H1 (cell line): ENCODE results near the gene KBTBD13. TPM values are rescaled to one million over a fixed set of nuclear protein-coding genes. Genes with fewer than 3 reads are reported as not detected.

Experiments used
- CTCF ChIA-PET: fragments of 300-600 bp; sonication (Branson Sonifier 250); formaldehyde crosslinking; loops from one replicate; lab custom pipeline; 2021; ENCODE audit not compliant: partially characterized antibody; lab: Charles Lee
- POLR2A ChIA-PET: fragments of 300-600 bp; sonication (Branson Sonifier 250); formaldehyde crosslinking; loops from one replicate; lab custom pipeline; 2021; ENCODE audit warnings: inconsistent platforms; ENCODE audit not compliant: partially characterized antibody; lab: Charles Lee
- DNase-seq, 2 experiments: peaks; one replicate each; pipeline versions ENCODE4 v3.0.0 to v3.0.0-alpha.2; 2010 to 2022; ENCODE audit warnings: low spot score in 2 of 2, low read depth in 1 of 2, mixed read lengths in 1 of 2
- FAIRE-seq: peaks from 2 replicates; lab custom pipeline; 2011; peaks lifted over from hg19 to GRCh38; lab: Jason Lieb, UNC
- H2AFZ ChIP-seq: 2 replicates; pipeline ENCODE4 v1.8.1; 2012; ENCODE audit warnings: low read length, inconsistent platforms
- H2AK5ac ChIP-seq: 2 replicates; pipeline ENCODE4 v1.6.1; 2013; ENCODE audit warnings: low read depth, low read length
- H2BK120ac ChIP-seq: replicated peaks from 2 replicates; pipeline ENCODE3; 2013; ENCODE audit warnings: low read depth, low read length, inconsistent platforms
- H2BK12ac ChIP-seq: 2 replicates; pipeline ENCODE4 v1.6.1; 2013; ENCODE audit warnings: low read depth, low read length
- H2BK15ac ChIP-seq: 2 replicates; pipeline ENCODE4 v1.6.1; 2013; ENCODE audit warnings: low read length
- H2BK20ac ChIP-seq: 2 replicates; pipeline ENCODE4 v1.6.1; 2013; ENCODE audit warnings: low read length
- H2BK5ac ChIP-seq: 2 replicates; pipeline ENCODE4 v1.6.1; 2013; ENCODE audit warnings: low read depth, low read length
- H3K14ac ChIP-seq: 2 replicates; pipeline ENCODE4 v1.6.1; 2013; ENCODE audit warnings: inconsistent platforms; ENCODE audit not compliant: insufficient read length
- H3K18ac ChIP-seq: 2 replicates; pipeline ENCODE4 v1.6.1; 2013; ENCODE audit warnings: low read length; ENCODE audit errors: extremely low read depth
- H3K23ac ChIP-seq: 2 replicates; pipeline ENCODE4 v1.6.1; 2013; ENCODE audit warnings: inconsistent platforms; ENCODE audit not compliant: insufficient read length
- H3K23me2 ChIP-seq: 2 replicates; pipeline ENCODE4 v1.6.1; 2013; ENCODE audit warnings: low read depth, low read length
- H3K27ac ChIP-seq: 2 replicates; pipeline ENCODE4 v1.6.1; 2011; ENCODE audit warnings: low read depth, low read length, inconsistent platforms
- H3K27me3 ChIP-seq, 4 experiments: replicated peaks in 1 of 4; 1 replicate in 1 of 4; 2 replicates in 3 of 4; pipeline versions ENCODE4 v1.6.1 to v1.8.1; 2011 to 2013; ENCODE audit warnings: low read length in 3 of 4, mild to moderate bottlenecking in 3 of 4, inconsistent platforms in 2 of 4, mixed read lengths in 2 of 4, moderate library complexity in 1 of 4; ENCODE audit not compliant: control insufficient read depth in 3 of 4, insufficient read depth in 3 of 4; ENCODE audit errors: extremely low read depth in 1 of 4
- H3K36me3 ChIP-seq, 4 experiments: 2 replicates each; pipeline versions ENCODE4 v1.6.1 to v1.8.1; 2011 to 2013; ENCODE audit warnings: mild to moderate bottlenecking in 4 of 4, low read length in 3 of 4, moderate library complexity in 2 of 4, control low read depth in 1 of 4, inconsistent platforms in 1 of 4; ENCODE audit not compliant: insufficient read depth in 4 of 4, control insufficient read depth in 2 of 4
- H3K4ac ChIP-seq: replicated peaks from 2 replicates; pipeline ENCODE3; 2013; ENCODE audit warnings: low read length, low read depth, mixed read lengths, inconsistent platforms; ENCODE audit not compliant: insufficient read length
- H3K4me1 ChIP-seq, 4 experiments: replicated peaks in 1 of 4; 1 replicate in 1 of 4; 2 replicates in 3 of 4; pipeline versions ENCODE4 v1.6.1 to v1.8.1; 2011 to 2013; ENCODE audit warnings: low read length in 3 of 4, inconsistent platforms in 2 of 4, mixed read lengths in 1 of 4; ENCODE audit not compliant: insufficient read depth in 4 of 4, control insufficient read depth in 3 of 4
- H3K4me2 ChIP-seq, 2 experiments: 2 replicates each; pipeline versions ENCODE4 v1.6.1 to v1.8.1; 2011 to 2013; ENCODE audit warnings: low read depth in 2 of 2, low read length in 2 of 2, control low read depth in 1 of 2, inconsistent platforms in 1 of 2, mild to moderate bottlenecking in 1 of 2; ENCODE audit not compliant: insufficient read depth in 1 of 2
- H3K4me3 ChIP-seq, 4 experiments: fragments of 200-600, 300-600 bp in 1 of 4; sonication (generic), shearing (Covaris generic), sonication (Bioruptor Twin) in 1 of 4; 2 replicates each; pipeline versions ENCODE4 v1.5.1 to v1.8.1; 2011 to 2016; ENCODE audit warnings: low read length in 4 of 4, low read depth in 3 of 4, control low read depth in 2 of 4, inconsistent platforms in 2 of 4, mild to moderate bottlenecking in 2 of 4, mixed read lengths in 1 of 4, moderate library complexity in 1 of 4; ENCODE audit not compliant: insufficient read depth in 2 of 4; ENCODE audit errors: extremely low read depth in 1 of 4
- H3K56ac ChIP-seq: replicated peaks from 2 replicates; pipeline ENCODE3; 2013; ENCODE audit warnings: low read depth, mild to moderate bottlenecking, mixed read lengths, low read length, inconsistent platforms; ENCODE audit not compliant: insufficient read length
- H3K79me1 ChIP-seq: 2 replicates; pipeline ENCODE4 v1.6.1; 2013; ENCODE audit warnings: low read depth, low read length, control low read depth
- H3K79me2 ChIP-seq, 2 experiments: 2 replicates each; pipeline versions ENCODE4 v1.6.1 to v1.8.1; 2012 to 2013; ENCODE audit warnings: low read length in 2 of 2, mild to moderate bottlenecking in 2 of 2, inconsistent platforms in 1 of 2; ENCODE audit not compliant: insufficient read depth in 2 of 2, control insufficient read depth in 1 of 2
- H3K9ac ChIP-seq, 4 experiments: replicated peaks in 1 of 4; 1 replicate in 1 of 4; 2 replicates in 3 of 4; pipeline versions ENCODE4 v1.6.1 to v1.8.1; 2011 to 2013; ENCODE audit warnings: low read depth in 3 of 4, low read length in 3 of 4, control low read depth in 2 of 4, mild to moderate bottlenecking in 2 of 4, moderate library complexity in 2 of 4, inconsistent platforms in 1 of 4; ENCODE audit errors: extremely low read depth in 1 of 4
- H3K9me3 ChIP-seq, 2 experiments: 2 replicates each; pipeline versions ENCODE4 v1.6.1 to v1.8.1; 2012 to 2013; ENCODE audit warnings: mild to moderate bottlenecking in 2 of 2, moderate library complexity in 2 of 2, control low read depth in 1 of 2, inconsistent platforms in 1 of 2, low read depth in 1 of 2, low read length in 1 of 2, mixed read lengths in 1 of 2; ENCODE audit not compliant: insufficient read depth in 2 of 2
- H4K20me1 ChIP-seq, 2 experiments: replicated peaks in 1 of 2; 2 replicates each; pipeline versions ENCODE3 to v1.8.1; 2011 to 2013; ENCODE audit warnings: inconsistent platforms in 2 of 2, low read length in 2 of 2, mild to moderate bottlenecking in 1 of 2; ENCODE audit not compliant: insufficient read depth in 2 of 2, control insufficient read depth in 1 of 2
- H4K5ac ChIP-seq: 2 replicates; pipeline ENCODE4 v1.6.1; 2013; ENCODE audit warnings: low read length, low read depth, mixed read lengths, inconsistent platforms; ENCODE audit not compliant: insufficient read length
- H4K8ac ChIP-seq: 2 replicates; pipeline ENCODE4 v1.8.0; 2013; ENCODE audit warnings: mild to moderate bottlenecking, moderate library complexity, low read length, inconsistent platforms; ENCODE audit not compliant: insufficient read depth; ENCODE audit errors: extremely low read depth
- H4K91ac ChIP-seq: replicated peaks from 2 replicates; pipeline ENCODE3; 2013; ENCODE audit warnings: low read length, mixed read lengths, inconsistent platforms; ENCODE audit not compliant: insufficient read length
- BACH1 ChIP-seq: IDR thresholded peaks from 2 replicates; pipeline ENCODE4 v1.6.1; 2012; ENCODE audit warnings: low read length, improper control_type of control experiment
- KDM5A ChIP-seq: fragments of 200-600 bp; IDR thresholded peaks from 2 replicates; pipeline ENCODE4 v1.7.1; 2012; ENCODE audit warnings: mild to moderate bottlenecking, low read length, inconsistent platforms, mixed read lengths
- ZNF274 ChIP-seq: IDR thresholded peaks from 2 replicates; pipeline ENCODE4 v1.7.0; 2012; ENCODE audit warnings: low read length, borderline replicate concordance; ENCODE audit errors: extremely low read depth
- WGBS, 2 experiments: shearing (Covaris generic) in 1 of 2; methylation state at CpG; one replicate each; pipeline versions ENCODE4 v1.1.6 to v1.1.7; 2013 to 2015; ENCODE audit warnings: low lambda C conversion rate in 2 of 2, mixed read lengths in 2 of 2, inconsistent platforms in 1 of 2, low coverage in 1 of 2, missing lambda C conversion rate in 1 of 2; ENCODE audit not compliant: insufficient replicate concordance in 2 of 2, insufficient coverage in 1 of 2, insufficient read length in 1 of 2; ENCODE audit errors: extremely low coverage in 1 of 2, missing lambda C conversion rate in 1 of 2; 5-methylcytosine and 5-hydroxymethylcytosine counted together
- polyA plus RNA-seq, 7 experiments: library from polyadenylated mRNA; depleted of rRNA in 3 of 7; stranded (reverse) in 5 of 7; unstranded in 2 of 7; fragments of >200 nt in 5 of 7; fragments of 200-250 nt in 2 of 7; gene quantifications; 1 replicate in 5 of 7; 2 replicates in 1 of 7; 4 replicates in 1 of 7; pipeline versions ENCODE4 v1.2.1 to v1.2.3, GENCODE V29; 2011 to 2013; ENCODE audit warnings: missing spikeins in 2 of 7, mixed read lengths in 2 of 7
- total RNA-seq: library from RNA; stranded (reverse); fragmentation: NEBNext Ultra II Directional; extraction: Animal tissue kit (Norgen Biotek cat#: 25700); gene quantifications from 2 replicates; pipeline ENCODE4 v1.2.1, GENCODE V29; 2021

KBTBD13 gene
- total and polyA plus RNA-seq, 2 of the 8 experiments (the other 6 are each of a cell fraction or from before 2014, with no cell fraction given), result not detected

- CTCF ChIA-PET, result interaction anchor here (1.1 to 9.6 kb wide), 4 partner anchors 23 to 273 kb away, joined by 3 to 259 read pairs (median 5); partner anchors contain the start of gene KBTBD13
- no peak for FAIRE-seq
Measured at GRCh38 chr15:65105038-65105437, 28.5 kb downstream of the KBTBD13 start.

More at GRCh38 chr15:65105038-65105437, 28.5 kb downstream of the KBTBD13 start:
- H2BK120ac ChIP-seq, result no peak overlapping the region
- no peak overlapping the region for H3K9ac ChIP-seq
- no peaks in the 10 kb centered on the region for H3K79me1 ChIP-seq
- no peak overlapping the region for H2BK12ac ChIP-seq
- no peak overlapping the region for H3K4ac ChIP-seq
- no peak overlapping the region for H3K56ac ChIP-seq
- no peak for DNase-seq
- H3K4me1 ChIP-seq, result peaks cover 0 to 2% (median 0%) of the 10 kb centered on the region in 4 experiments; a peak in 2 of 7 replicates
- H3K18ac ChIP-seq, result no peak overlapping the region
- no peak overlapping the region for H3K4me2 ChIP-seq
- H3K14ac ChIP-seq, result no peak overlapping the region
- H3K27me3 ChIP-seq, result peaks cover 0 to 11% (median 5%) of the 10 kb centered on the region in 4 experiments; a peak in 3 of 7 replicates
- POLR2A ChIA-PET, result interaction anchor here (0.6 kb wide), 1 partner anchor 190 kb away, joined by 3 read pairs; no protein-coding TSS in a partner anchor
- H4K5ac ChIP-seq, result no peak overlapping the region
- H4K91ac ChIP-seq, result no peak overlapping the region
- H3K36me3 ChIP-seq, result no peaks in the 10 kb centered on the region
- no peak overlapping the region for H3K23ac ChIP-seq
- H4K20me1 ChIP-seq, result no peaks in the 10 kb centered on the region
- H2BK20ac ChIP-seq, result no peak overlapping the region
- H2BK15ac ChIP-seq, result no peak overlapping the region
- 95% methylated on average over 5 of the region's 5 CpGs; no CpG with 5 or more reads in 1 of the 2 experiments for WGBS, 2 experiments
- peaks cover 5% of the 10 kb centered on the region; the same call in 1 of the 2 replicates for H3K23me2 ChIP-seq
- H3K9me3 ChIP-seq, result no peaks in the 10 kb centered on the region
- H3K79me2 ChIP-seq, result no peaks in the 10 kb centered on the region
- no peak overlapping the region for H2BK5ac ChIP-seq
- H4K8ac ChIP-seq, result no peak overlapping the region
- H3K27ac ChIP-seq, result no peak overlapping the region
- no peak overlapping the region for H2AFZ ChIP-seq
- no peak overlapping the region for H3K4me3 ChIP-seq
- TF ChIP-seq BACH1 (no peak), KDM5A (no peak), ZNF274 (no peak)
- H2AK5ac ChIP-seq, result no peak overlapping the region
